Stimulated activated CD4-positive, alpha-beta T cell treated with anti-CD3 and anti-CD28 coated beads, Interleukin-15, amount 100 ng/mL, for 48 hours (primary cell): ENCODE results near the gene CAPN15.
A peak's percentile ranks its signal among the peaks of the same experiment; 100 is the strongest.
"Not testable (repeated sequence)": the region's sequence is repeated elsewhere in the genome, so short reads cannot be mapped to it uniquely, and the experiment has no call there.

Experiments used
- DNase-seq, 2 donors: peaks; one replicate each; pipeline ENCODE4 v3.0.0-alpha.2; 2020; ENCODE audit warnings: low read depth in 2 of 2

The CAPN15 gene

GRCh38 chr16:527015-527903 lies at the start of gene CAPN15:
Gene CAPN15 (plus strand): TSS chr16:527712. CDS start chr16:546839, 19,127 bp downstream.
- peak; percentile 77 to 81 for DNase-seq

- not testable (repeated sequence) for DNase-seq
Measured at GRCh38 chr16:478287-478686, 49.2 kb upstream of the CAPN15 start.

- DNase-seq, result no peak
Measured at GRCh38 chr16:482468-483185, 44.9 kb upstream of the CAPN15 start.

- DNase-seq, result no peak
Measured at GRCh38 chr16:483341-484075, 44.0 kb upstream of the CAPN15 start.

- DNase-seq, result no peak
Measured at GRCh38 chr16:489606-490005, 37.9 kb upstream of the CAPN15 start.

GRCh38 chr16:490768-491167 lies 36.7 kb upstream of the CAPN15 start:
- no peak for DNase-seq

- no peak for DNase-seq
Measured at GRCh38 chr16:491220-491919, 36.1 kb upstream of the CAPN15 start.

- DNase-seq, result no peak
Measured at GRCh38 chr16:492211-492875, 35.2 kb upstream of the CAPN15 start.

- not testable (repeated sequence) for DNase-seq
Measured at GRCh38 chr16:494676-495075, 32.8 kb upstream of the CAPN15 start.

GRCh38 chr16:495127-495748 lies 32.3 kb upstream of the CAPN15 start:
- DNase-seq, result peak in 1 of 2 donors; percentile 5

- no peak for DNase-seq
Measured at GRCh38 chr16:496097-496886, 31.2 kb upstream of the CAPN15 start.

- no peak for DNase-seq
Measured at GRCh38 chr16:497258-497657, 30.3 kb upstream of the CAPN15 start.

GRCh38 chr16:499924-500323 lies 27.6 kb upstream of the CAPN15 start:
- DNase-seq, result no peak

GRCh38 chr16:500709-501108 lies 26.8 kb upstream of the CAPN15 start:
- no peak for DNase-seq

- DNase-seq, result no peak
Measured at GRCh38 chr16:502179-502943, 25.2 kb upstream of the CAPN15 start.

GRCh38 chr16:503150-504071 lies 24.1 kb upstream of the CAPN15 start:
- no peak for DNase-seq

- no peak for DNase-seq
Measured at GRCh38 chr16:505479-506245, 21.9 kb upstream of the CAPN15 start.
